NCI-H2196 treated with DMSO at 0.1 percent for 48 hours (cell line): ENCODE measurements around the gene LRRTM1.

Experiments
- DNase-seq: peaks from one replicate; lab custom pipeline; 2025; ENCODE audit not compliant: unreplicated experiment; lab: John Stamatoyannopoulos, UW

The LRRTM1 gene, protein sequence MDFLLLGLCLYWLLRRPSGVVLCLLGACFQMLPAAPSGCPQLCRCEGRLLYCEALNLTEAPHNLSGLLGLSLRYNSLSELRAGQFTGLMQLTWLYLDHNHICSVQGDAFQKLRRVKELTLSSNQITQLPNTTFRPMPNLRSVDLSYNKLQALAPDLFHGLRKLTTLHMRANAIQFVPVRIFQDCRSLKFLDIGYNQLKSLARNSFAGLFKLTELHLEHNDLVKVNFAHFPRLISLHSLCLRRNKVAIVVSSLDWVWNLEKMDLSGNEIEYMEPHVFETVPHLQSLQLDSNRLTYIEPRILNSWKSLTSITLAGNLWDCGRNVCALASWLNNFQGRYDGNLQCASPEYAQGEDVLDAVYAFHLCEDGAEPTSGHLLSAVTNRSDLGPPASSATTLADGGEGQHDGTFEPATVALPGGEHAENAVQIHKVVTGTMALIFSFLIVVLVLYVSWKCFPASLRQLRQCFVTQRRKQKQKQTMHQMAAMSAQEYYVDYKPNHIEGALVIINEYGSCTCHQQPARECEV

DNA sequence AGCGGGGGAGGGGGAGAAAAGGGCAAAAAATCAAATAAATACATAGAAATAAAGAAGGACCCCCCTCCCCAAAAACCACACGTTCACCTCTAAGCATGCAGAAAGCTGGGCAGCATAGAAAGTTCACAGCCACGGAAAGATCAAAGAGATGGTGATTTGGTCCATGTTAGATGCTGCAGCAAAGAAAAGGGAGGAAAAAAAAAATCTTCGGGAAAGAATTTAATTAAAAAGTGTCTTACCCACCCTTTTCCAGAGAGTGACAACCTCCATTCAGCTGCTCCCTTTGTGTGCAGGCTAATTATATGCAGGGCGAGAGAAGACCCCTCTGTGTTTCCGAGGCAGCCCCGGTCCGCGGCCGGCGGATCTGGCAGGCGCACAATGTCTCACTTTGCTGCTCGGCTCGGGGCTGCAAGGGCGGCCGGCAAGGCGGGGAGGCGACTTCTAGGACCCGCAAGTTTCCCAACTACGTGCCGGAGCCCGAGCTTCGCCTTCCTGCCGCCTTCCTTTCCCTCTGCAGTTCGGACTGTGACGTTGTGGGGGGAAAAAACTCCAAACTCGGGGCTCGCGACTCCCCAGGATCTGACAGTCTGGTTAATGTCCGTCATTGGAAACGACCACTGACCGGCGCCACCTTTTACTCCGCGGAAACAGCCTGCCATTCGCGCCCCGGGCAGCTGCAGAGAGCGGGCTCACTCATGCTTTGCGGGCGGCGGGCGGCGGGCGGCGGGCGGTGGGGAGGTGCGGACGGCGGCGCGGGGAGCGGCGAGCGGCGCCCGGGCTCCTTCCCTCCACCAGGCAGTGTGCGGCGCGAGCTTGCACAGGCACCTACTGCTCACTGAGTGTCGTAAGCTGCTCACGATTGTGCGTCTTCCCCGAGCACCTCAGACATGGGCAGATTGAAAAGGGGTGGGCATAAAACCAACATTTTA lies at the start of gene LRRTM1:
LRRTM1 (minus strand) TSS at position 844 of the 929 bp plus-strand sequence. CDS start 933 bp downstream, outside the sequence.
- DNase-seq: no peak

DNA sequence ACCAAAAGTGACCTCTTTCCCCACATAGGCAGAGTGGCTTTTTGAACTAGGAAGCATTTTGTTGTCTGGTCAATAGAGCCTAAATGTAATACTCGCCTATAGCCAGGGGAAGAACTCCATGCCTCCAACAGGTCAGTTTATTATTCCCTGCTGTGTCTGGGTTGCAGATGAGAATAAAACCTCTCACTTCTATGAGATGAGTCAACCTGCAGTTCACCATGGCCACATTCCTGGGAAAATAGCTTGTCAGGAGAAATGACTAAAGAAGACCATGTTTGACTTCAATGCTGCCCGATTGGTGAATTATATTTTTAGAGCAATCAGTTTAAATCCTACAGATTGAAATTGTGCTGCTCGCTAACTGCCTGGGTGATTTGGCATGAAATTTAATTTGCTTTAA lies 46.7 kb upstream of the LRRTM1 start:
- no peak for DNase-seq

DNA sequence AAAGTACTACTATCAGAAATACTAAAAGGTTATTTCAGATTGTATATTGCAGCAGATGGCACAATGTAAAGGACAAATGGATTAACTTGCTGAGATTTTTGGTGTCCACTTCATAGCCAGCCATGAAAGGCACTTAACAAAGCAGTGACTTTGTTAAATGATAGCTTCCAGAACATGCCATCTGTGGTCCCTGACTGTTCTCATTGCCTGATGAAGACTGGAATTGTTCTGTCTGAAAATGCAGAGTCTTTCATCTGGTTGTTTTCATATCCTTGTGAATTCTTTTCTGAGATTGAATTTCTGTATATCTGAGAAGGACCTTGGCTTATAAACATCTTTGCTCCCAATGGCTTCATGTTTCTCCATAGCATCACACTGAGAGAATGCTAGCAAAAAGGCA lies 44.4 kb upstream of the LRRTM1 start:
- no peak for DNase-seq

DNA sequence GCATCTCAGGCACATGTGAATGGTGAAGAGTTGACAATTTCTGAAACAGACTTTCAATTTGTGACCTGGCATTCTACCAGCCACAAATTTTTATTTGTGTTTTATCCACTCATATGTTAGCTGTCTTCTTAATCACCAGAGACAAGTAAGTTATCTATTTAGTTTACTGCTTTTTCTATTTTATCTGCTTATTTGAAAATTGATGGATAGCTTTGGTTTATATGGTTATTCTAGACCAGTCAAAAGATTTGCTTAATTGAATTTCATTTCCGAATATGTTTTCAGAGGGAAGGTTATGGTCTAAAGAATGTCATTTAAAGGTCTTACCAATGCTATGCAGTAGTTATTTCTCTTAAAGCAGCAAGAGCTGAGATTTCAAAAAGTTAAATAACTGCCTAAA lies 43.5 kb upstream of the LRRTM1 start:
- no peak for DNase-seq

DNA sequence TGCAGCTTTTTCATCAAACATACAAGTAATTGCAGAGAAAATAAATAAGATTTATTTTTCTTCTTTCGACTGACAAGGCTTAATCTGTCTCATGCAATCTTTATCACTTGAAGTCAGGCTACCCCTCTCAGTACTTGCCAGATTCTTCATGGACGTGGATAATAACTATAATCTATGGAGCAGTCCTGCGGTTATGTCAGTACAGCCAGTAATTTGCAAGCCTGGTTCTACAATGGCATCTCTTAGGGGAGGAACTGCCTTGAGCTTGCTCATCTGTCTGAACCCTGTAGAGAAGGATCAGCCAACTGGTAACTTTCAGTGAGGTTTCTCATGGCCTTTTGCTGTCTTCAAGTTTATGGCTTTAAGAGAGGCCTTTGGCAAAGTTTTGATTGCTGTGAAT lies 35.5 kb upstream of the LRRTM1 start:
- DNase-seq: no peak

DNA sequence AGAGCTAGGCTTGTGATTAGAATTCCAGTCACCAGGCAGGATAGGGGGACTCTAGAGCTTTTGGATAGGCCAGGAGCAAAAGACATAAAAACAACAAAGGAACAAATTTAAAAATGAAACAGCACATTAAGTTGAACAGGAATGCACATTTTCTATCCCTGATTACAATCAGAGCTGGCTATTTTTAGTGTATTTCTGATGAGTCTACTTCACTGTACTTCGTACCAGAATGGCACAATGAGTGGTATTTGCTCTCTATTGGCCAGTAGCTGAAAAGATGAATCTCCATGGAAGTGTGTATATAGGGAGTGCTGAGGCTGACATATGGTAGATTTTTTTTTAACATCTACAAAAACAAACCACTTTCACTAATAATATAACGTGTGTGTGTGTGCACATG lies 34.2 kb upstream of the LRRTM1 start:
- no peak for DNase-seq

DNA sequence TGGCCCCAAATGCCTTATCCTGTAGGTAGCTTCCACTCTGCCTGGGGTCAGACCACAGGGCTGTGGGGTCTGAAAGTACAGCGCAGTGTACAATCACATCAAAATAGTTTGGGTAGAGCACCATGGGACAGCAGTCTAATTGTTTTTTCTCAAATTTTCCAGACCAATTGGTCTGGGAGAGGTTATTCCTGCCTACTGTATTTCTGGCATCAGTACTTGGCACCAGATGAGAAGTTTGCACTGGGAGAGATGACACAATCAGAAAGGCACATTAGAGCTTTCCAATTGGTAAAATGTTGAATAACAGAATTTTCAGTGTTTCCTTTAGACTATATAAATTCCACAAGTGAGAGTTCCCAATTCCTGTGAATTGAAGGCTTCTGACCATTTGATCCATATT lies 30.9 kb upstream of the LRRTM1 start:
- no peak for DNase-seq

DNA sequence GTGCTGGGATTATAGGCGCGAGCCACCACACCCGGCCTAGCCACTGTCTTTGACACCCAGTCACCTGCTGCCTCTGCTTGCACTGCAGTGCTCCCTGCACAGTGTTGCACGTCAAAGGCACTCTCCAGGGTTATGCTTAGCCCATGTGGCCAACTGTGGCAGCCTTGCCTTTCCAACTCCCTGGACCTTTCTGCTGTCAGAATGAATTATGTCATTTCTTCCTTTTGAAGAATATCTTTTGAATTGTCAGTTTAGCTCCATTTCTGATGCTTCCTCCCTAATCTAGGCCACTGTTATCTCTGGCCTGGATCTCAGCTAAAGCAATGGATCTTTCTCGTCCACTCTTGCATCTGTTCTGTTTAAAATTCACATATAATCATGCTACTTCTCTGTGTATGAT lies 29.3 kb upstream of the LRRTM1 start:
- DNase-seq: no peak

DNA sequence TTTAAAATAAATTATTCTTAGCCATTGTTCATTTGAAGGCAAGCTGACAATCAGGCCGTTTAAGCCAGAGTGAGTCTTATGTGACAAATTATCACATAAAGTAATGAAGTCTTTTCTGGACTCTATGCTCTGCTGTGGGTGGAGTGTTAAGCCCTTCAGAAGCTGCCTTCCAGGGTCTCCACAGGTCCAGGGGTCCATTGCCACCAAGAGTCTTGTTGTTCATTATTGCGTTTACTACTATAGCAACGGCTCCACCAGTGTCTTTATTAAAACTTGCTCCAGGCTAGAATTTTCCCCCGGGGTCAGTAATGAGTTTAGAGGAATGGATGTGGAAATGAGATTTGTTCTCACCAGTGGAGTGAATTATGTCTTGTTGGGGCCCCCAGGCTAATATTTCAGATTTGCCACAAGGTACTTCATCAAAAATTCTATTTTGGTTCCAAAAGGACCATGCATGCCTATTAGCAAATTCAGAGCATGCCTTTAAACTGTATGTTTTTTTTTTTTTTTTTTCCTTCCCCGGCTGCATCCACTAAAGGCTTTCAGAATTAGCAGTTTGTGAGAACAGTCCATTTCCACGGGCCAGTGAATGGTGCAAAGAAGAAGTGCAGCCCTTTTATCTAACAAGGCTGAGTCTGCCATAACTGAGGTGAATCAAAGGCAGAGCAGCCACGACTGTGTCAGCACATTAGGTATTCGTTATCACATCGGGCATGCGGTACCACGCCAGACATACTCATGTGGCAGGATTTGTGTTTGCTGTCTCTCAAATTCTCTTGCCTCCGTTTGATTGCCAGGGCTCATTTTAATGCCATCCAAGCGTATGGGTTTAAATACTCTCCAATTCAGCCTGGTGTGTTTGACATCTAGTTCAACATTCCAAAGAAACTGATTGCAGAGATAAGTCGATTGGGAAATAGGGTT lies 26.2 kb upstream of the LRRTM1 start:
- DNase-seq: no peak

DNA sequence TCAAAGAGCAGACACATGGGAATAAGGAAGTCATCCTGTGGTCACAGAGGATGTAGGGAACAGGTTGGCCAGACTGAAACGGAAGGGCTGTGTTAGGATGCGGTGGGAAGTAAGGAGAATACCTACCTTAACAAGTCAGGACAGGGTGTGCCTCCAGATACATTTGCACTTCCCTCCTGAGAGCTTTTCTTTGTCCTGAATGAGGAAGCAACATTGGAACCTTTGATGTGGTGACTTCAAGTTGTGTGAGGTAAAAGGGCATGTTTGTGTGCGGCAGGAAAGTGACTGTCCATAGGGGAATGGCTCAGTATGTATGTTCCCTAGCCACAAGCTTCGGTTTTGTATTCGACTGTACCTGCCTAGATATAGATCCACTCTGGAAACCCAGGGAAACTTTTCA lies 24.9 kb upstream of the LRRTM1 start:
- no peak for DNase-seq

DNA sequence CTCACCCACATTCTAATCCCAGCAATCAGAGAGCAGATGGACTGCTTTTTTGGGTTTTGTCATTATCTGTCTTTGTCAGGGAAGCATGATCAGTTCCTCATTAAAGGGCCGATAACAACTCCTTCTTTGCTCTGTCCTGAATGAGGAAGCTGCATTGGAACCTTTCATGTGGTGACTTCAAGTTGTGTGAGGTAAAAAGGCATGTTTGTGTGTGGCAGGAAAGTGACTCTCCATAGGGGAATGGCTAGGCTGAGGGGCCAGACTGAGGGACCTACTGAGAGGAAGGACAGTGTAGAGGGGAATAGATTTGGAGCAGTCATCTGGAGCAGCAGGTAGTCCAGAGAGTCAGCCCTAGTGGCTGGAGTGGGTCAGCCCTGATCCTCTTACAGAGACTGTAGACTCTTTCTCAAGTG lies 23.6 kb upstream of the LRRTM1 start:
- no peak for DNase-seq

DNA sequence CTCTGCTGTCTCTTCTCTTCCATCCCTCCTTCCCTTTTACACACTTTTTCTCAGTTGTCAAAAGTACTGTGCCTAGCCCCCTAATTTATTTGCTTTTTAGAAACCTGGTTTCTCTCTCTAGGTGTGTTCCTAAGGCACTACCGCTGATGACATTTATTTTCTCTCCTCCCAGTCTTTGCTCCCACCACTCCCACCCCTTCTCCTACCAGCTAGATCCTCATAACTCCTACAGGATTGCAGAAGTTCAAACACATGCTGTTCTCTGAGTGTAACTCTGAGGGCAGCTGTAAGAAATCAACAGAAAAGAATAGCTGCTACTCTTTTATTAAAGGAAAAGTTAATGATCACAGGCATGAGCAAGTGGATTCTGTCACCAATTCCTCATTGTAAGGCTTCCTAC lies 22.3 kb upstream of the LRRTM1 start:
- DNase-seq: no peak

DNA sequence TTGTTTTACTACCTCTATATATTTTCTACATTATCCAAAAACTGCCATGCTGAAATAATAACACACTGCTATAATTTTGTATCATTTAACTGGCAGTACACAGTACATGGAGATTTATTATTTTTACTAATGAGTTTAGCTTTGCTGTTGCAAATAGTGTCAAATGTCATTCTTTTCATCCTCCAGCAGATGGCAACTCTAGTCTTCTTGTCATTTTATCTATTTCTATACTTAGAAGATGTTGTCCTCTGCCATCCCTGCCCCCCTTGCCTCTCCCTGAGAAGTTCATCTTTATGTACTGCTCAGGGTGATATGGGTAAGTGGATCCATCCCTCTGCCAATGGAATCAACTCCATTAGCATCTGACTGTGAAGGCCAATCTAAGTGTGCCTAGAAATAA lies 21.7 kb upstream of the LRRTM1 start:
- no peak for DNase-seq

DNA sequence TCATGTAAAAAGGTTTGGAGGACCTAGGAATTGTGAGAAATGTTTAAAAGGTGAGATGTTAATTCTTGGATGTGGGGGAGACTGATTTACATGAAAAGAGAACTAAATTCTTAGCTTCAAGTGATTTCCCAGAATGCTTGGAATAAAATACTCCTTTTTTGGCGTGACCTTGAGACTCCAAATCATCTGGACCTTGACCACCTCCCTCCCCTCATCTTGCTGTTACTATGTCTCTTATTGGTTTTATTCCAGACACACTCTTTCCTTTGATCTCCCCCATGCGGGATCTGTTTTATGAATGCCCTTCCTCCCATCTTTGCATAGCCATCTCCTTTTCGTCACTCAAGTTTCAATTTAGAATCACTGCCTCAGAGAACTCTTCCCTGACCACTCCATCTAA lies 20.0 kb upstream of the LRRTM1 start:
- no peak for DNase-seq

DNA sequence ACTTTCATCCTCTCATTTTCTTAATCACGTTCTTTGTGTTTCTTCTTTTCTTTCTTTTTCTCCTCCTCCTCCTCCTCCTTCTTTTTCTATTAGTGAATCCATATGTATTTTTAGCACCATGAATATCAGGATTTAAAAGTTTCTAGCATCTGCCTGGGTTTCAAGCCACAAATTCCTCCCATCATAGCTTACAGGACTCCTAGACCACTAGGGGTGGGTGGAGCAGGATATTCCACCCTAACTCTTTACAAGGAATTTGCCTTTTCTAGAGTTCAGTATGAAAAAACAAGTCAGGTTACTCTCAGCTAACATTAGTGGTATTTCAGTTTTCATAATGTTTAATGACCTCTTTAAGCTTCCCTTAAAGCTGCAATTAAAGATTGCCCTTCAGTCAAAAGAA lies 19.1 kb upstream of the LRRTM1 start:
- DNase-seq: no peak

DNA sequence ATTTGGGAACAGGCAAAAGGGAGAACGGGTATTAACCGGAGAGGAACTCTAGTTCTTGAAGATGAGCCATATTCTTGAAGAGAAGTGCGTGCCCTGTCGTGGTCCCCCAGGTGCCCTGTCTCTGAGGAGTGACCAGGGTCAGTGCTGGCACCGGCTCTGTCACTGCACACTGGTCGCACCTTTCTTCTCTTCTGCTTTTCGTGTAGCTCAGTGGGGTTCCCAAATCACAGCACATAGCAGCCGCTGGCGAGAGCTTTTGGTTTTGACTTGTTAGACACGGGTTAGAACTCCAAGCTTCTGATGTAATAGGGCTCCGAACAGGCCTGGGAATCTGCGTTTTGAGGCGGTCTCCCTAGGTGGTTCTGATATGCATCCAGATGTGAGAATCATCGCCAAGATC lies 18.4 kb upstream of the LRRTM1 start:
- DNase-seq: no peak

DNA sequence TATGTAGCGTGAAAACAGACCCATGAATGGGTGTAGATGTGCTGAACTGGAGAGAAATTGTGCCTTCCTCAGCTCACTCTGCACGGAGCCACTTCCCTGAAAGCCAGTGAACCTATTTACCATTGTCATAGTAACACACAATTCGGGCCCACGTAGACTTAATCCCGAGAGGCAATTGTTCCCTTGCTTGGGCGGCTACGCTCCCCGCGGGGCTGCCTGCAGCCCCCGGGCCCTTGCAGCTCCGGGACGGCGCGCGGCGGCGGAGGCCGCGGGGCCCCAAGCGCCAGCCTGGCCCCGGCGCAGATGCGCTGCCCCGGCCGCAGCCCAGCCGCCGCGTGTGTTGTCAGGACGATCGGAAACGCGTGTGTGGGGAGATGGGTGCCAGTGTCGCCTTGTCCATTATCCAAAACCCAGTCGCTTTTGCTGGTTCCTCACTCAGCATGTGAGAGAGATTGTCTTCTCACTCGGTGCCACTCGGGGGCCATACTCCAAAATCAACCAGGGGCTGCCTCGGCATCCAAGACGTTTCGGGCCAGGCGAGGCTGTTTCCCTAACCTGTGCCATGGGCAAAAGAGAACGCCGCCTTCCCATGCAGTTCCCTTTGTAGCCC lies 17.9 kb upstream of the LRRTM1 start:
- DNase-seq: no peak

DNA sequence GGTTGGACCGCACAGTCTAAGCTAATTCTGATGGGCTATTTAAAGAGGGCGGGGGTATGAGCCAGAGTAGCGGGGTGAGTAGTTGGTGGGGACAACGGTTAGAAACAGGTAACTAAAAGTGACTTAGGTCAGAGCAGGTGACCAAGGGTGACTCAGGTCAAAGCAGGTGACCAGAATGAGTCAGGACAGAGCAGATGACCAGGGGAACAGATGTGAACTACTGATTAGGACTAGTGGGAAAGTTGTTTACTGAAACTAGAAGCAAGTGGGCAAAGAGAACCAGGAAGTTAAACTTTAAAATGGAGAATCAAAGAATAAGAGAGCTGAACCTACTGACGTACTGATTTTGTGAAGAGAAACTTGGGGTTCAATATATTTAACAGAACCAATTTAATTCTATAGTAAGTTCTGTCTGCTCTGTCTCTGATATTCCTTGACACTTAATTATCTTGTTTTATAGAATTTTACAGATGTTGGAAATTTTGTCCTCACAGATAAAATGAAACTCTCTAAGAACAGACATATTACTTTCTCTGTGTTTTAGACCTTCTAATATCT lies 7.8 kb upstream of the LRRTM1 start:
- no peak for DNase-seq

DNA sequence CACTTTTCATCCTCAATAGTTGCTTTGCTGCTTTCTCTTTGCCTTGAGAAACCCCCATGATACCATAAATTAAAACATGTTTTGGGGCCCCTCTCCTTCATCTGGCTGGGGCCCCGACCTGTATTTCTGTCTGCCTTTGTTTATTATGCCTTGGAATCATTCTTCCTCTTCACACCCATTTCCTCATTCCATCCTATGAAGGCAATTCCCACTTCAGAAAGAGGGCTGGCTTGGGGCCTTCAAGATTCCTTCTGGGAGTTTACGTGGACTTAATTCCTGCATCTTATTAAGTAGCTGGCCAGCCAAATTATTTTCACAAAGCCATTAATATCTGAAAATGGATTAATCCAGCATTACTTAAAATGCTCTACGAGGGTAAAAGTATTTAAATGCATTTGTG lies 6.8 kb upstream of the LRRTM1 start:
- DNase-seq: no peak
